GM19240 (cell line): ENCODE measurements around the gene CXCR6.

Source experiments
- DNase-seq: peaks from one replicate; pipeline ENCODE4 v3.0.0; 2011; ENCODE audit warnings: low spot score; ENCODE audit not compliant: insufficient read length

The CXCR6 gene

DNA sequence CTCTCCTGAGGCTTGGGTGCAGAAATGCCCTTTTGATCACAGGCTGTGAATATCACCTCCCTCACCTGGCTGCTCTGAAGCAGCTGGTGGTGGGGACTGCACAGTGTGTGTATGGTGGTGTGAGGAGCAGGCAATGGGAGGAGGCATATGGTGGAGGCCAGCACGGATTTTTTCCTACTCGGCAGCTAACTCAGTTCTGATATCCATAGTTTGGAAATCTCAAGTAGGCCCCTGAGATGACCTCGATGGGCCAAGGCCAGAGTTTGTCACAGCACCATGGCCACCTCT, 21.3 kb upstream of the CXCR6 start:
- no peak for DNase-seq

DNA sequence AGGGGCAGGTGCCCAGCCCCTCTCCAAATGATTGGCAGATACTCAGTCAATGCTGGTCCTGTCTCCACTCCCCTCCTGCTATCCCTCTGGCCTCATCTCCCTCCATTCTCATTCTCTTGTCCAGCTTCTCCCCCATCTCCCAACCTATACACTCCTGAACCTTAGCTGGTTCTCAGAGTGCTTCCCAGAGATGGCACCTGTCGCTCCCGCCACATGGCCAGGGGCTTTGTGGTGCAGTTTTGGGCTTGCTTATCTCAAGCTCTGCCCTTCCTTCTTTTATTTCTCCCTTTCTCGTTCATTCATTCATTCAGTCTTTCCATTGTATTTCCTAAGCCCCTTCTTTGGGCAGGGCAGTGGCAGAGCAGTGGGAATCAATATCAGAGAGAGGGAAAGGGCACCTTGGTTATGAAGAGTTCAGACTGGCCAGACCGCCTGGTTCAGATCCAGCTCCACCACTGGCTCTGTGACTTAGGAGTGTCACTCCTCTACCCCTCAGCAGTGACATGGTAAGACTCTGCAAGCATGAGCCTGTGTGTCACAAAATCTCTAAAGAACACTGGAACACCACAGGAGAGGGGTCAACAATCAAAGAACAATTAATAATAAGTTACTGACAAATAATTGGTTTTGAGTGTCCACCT, 20.2 kb upstream of the CXCR6 start:
- no peak for DNase-seq

DNA sequence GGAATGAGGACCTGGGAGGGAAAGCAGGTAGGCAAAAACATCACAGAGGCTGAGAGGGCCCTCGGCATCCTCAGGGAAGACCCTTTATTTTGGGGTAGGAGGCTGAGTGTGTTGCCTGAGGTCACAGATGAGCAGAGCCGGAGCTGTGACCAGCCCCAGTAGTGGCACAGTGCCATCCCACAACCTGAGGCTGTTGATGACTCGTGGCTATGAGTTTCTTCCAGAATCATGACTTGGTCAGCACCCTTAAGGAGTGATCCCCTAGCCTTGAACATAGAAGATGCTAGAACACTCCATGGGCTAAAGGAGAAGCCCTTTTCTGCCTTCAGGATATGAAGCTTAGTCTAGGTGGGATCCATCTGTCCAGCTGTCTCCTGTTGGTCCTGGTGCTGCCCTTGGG, 19.5 kb upstream of the CXCR6 start:
- no peak for DNase-seq

GRCh38 chr3:45927881-45928280, 15.4 kb upstream of the CXCR6 start:
- no peak for DNase-seq

DNA sequence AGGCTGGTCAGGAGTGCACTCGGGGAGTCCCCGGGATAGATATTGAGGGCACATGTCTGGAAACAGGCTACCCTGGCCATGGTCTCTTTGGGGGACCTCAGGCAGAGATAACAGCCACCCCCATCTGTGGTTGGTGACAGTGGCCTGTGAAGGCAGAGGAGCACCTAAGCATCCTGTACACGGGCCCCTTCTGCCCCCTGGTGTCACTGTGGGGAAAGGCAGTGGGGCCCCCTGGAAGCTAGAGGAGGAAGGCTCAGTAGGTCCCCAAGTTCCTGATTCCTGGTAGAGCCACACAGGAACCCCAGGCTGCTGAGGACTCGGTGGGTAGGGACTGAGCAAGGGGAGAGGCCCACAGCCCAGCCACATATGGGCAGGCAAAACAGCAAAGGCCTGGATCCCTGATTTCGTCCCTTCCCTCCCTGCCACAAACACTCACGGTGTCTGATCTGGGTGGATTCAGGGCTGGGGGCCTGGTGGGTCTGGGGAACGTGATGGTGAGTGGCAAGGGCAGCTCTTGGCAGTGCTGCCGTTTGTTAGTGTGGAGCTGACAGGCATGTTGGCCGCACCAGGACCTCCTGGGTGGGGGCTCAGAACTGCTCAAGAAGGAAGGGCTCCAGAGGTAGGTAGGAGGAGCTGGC, 14.1 kb upstream of the CXCR6 start:
- peak; percentile 83 for DNase-seq

GRCh38 chr3:45931496-45931895, 11.8 kb upstream of the CXCR6 start:
- no peak for DNase-seq

DNA sequence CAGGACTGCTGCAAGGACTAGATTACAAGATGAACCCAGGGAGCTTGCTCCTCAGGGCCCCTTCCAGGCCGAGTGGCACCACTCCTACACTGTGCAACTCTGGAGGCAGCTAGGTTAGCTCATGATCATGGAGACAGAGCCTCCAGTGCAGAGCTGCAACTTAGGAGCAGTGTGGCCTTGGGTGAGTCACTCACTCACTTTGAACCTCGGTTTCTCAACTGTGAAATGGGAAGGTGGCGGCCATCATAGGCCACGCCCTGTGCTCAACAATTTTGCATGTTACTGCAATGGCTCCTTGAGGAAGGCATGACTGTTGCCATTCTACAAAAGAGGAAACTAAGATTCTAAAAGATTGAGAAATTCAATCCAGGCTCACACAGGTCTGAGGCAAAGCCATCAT, 11.2 kb upstream of the CXCR6 start:
- no peak for DNase-seq

DNA sequence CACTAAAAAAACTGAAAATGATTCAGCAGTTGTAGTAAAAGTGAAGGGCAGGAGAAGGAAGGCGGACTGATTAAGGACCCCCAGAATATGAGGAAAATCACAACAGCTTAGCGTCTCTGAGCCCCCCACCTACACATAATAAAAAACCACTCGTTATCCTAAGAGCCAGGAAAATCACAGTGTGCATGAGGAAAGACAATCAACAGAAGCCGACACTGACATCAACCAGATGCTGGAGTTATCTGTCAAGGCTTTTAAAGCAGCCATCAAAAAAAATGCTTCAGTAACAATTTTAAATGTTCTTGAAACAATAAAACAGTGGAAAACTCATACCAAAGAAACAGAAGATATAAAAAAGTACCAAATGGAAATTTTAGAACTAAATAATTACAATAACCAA, 9.7 kb upstream of the CXCR6 start:
- no peak for DNase-seq

- no peak for DNase-seq
Measured at GRCh38 chr3:45936261-45936660, 7.0 kb upstream of the CXCR6 start.

DNA sequence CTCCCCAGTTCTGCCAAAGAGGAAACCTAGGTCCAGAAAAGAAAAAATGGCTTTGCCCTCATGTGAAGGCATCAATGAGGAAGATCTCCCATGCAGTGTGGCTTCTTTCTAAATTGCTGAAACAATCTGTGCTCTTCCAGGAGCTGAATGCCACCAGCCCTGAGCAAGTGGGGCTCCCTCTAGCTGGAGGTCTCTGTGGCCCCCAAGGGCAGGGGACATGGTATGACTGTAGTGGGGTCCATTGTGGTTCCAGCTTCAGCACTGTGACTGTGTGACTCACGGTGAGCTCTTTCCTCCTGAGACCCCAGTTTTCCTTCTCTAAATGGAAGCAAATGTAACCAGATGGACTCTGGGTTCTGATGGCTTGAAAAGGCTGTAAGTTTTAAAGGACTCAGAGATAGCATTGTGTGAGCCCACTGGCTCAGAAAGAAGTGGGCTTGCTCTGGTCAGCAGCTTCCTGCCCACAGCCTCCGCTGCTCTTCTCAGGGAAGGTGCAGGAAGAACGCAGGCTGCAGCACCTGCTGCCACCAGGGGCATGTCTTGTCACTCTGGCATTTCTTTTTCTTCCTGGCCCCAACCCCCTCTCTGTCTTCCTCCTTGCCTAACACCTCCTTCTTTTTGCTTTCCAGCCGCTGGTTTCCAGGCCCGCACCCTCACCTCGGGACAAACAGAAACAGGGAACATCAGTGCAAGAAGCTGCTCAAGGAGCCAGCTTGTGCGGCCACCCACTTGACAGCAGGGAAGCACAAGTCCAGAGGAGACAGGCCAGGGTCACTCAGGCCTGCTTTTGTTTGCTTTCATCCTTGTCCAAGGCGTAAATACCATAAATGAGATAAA, 5.8 kb upstream of the CXCR6 start:
- DNase-seq, result no peak

DNA sequence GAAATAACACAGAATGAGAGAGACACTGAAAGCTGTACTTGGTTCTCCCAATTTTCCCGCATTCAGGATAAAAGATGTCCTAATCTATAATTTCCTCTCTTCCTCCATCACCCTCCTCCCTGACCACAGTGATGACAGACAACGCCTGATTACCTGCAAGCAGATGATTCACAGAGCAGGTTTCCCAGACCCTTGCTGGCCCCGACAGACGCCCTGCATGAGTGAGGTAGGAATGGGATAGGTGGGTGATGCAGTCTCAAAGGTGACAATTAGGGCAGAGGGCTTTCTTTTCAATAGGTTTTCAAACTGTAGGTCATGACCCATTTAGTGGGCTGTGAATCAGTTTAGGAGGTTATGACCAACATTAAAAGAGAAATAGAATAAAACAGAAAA, 5.2 kb upstream of the CXCR6 start:
- no peak for DNase-seq

- DNase-seq, result peak; percentile 61
Measured at GRCh38 chr3:45938864-45939263, 4.4 kb upstream of the CXCR6 start.

DNA sequence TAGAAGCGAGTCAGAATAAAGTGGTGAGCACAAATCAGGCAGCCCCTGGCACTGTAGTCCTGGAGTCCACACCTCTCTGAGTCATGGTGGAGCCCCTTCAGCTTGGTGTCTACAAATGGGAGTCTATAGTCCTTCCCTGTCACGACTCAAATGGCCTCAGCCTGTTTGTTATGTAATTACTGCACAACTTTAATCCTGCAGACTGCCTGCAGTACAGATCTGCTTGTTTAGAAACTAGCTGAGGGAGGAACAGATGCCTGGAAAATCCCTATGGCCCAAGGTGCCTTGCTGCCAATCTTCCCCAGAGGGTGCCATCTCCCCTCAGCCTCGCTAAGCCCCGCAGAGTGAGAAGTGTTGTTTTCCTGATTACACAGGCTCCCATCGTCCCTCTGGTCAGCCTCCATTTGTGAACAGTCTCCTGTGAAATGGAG, 3.9 kb upstream of the CXCR6 start:
- no peak for DNase-seq

DNA sequence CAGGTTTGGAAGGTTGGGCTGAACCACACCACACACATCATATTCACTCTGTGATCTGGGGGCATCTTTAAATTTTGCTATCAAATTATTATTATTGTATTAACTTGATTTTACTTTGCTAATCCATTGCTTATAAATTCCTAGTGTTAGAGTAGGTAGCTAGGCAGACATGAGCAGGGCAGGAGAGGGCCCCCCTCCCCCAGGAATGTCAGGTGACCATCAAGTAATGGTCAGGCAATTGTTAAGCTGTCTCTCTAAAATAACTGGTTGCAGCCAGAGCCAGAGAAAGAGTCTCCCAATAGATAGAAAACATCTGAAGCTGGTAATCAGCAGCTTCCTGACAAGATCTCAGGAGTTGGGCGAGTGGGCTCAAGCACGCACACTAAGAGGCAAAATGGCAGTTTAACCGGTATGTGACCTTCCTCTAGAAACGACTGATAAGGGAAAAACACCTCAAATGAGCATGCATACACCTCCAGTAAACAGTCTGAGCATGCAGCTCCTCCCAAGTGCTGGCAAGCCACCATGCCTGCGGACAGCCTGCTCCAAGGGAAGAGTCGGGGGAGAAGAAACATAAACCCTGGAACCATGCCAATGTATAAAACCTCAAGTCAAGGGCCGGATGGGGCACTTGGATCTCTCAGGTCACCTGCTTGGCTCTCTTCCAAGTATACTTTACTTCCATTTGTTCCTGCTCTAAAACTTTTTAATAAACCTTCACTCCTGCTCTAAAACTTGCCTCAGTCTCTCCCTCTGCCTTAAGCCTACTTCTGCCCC, 3.1 kb upstream of the CXCR6 start:
- DNase-seq, result no peak

DNA sequence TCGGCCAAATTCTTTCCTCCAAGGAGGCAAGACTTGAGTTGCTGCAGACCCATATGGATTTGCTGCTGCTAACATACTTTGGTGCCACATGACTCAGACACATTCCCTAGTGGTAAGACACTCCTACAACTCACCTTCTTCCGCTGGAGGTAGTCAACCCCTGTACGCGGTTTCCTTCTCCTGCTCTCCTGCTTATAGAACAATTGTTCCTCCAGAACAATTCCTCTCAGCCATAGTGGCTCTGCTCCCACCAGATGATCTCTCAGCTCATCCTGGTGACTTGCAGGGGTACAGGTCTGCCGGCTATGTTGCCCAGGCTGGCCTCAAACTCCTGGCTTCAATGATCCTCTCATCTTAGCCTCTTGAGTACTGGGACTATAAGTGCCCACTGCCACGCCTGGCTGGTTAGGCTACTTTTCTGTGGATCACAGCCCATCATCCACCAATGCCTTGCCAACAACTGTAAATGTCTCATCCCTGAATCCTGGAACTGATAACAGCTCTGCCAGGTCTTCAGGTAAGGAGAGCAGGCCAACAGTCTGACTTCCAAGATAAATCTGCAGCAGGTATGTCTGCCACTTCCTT, 2.4 kb upstream of the CXCR6 start:
- no peak for DNase-seq

DNA sequence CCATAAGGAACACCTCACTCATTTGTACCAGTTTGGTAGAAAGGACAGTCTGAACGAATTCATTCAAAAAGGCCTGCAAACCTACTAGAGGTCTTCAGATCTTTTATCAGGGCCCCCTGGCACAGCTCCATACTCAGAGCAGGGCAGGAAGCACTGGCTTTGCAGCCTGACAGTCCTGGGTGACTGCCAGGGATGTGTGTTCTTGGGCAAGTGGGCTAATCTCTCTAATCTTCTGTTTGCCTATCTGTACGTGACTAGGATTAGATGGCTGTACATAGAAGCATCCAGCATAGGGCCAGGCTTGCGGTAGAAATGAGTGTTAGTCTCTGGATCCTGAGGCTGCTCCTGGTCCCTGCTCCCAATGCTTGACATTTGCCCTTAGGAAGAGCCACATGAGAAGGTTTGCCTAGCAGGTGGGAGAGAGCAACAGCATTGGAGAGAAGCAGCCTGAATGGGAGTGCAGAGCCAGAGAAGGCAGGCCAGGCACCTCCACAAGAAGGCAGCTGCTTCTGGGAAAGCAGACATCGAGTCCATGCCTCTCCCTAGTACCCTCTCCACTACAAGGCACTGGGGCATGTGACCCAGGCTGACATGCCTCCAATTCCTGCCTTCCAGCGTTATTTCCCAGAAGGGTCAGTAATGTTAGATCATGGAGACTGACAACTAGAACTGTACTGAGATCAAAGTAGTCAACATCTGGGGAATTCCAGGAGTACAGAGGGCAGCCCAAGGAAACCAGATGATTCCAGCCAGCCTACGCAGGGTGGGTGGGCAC, 1.0 kb upstream of the CXCR6 start:
- no peak for DNase-seq

DNA sequence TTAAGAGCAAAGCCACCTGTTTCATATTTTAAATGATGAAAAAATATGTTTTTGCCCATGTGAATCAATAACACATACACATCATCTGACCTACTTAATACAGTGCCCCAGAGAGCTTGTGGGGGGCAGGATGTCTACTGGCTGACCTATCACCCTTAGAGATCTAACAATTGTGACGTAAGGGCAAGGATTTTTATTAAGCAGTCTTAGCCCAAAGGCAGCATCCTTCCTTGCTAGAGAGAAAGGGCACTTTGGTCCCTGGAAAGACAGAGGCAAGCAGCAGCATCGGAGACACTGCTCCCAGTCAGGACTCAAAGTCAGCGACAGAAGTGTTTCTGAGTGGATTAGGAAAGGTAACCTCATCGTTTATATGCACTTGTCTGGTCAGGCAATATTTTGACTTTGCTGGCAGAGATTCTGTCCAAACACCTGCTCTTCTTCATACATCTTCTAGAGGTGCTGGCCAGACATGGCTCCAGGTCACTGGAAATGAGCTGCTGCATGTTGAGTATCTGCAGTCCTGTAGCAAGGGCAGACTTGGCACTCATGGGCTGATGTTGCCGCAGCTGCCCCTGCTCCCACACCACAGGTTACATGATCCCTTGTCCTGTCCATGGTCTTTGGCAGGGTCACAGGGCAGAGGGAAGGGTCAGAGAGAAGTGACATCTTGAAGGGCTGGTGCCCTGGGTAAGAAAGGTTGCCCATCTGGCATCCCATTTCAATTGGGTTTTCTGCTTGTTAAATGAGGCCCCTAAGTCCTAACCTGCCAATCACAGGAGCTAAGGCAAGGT, 1.8 kb downstream of the CXCR6 start:
- no peak for DNase-seq

GRCh38 chr3:45946307-45946706, 3.0 kb downstream of the CXCR6 start:
- DNase-seq, result no peak

DNA sequence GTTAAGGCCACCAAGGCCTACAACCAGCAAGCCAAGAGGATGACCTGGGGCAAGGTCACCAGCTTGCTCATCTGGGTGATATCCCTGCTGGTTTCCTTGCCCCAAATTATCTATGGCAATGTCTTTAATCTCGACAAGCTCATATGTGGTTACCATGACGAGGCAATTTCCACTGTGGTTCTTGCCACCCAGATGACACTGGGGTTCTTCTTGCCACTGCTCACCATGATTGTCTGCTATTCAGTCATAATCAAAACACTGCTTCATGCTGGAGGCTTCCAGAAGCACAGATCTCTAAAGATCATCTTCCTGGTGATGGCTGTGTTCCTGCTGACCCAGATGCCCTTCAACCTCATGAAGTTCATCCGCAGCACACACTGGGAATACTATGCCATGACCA, 3.6 kb downstream of the CXCR6 start:
- DNase-seq, result no peak

DNA sequence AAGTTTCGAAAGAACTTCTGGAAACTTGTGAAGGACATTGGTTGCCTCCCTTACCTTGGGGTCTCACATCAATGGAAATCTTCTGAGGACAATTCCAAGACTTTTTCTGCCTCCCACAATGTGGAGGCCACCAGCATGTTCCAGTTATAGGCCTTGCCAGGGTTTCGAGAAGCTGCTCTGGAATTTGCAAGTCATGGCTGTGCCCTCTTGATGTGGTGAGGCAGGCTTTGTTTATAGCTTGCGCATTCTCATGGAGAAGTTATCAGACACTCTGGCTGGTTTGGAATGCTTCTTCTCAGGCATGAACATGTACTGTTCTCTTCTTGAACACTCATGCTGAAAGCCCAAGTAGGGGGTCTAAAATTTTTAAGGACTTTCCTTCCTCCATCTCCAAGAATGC, 4.1 kb downstream of the CXCR6 start:
- no peak for DNase-seq
